GM19043 (cell line): Measurements from ENCODE around the gene PDE7B.

Experiments used
- ATAC-seq: cut with Tn5 transposase; IDR thresholded peaks from one replicate; pipeline ENCODE4 v1.9.1; 2021; ENCODE audit warnings: low read depth; ENCODE audit not compliant: unreplicated experiment

The PDE7B gene

DNA sequence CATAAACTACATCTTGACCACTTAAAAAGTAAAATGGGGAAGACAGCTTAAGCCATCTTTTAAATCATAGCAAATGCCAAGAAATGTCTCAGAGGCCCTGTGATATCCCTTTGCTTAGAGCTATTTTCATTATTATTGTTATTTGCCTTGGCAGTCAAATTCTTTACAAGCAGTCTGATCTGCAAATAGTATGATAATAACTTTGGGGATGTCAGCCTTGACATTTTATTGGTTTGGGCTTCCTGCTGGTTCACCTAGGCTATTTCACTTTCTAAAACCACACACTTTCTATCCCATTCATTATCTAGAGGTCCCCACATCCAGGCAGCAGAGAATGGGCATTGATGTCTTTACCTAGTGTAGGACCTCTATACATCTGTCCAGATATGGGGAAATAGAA, 125.1 kb downstream of the PDE7B start:
- no peak for ATAC-seq

DNA sequence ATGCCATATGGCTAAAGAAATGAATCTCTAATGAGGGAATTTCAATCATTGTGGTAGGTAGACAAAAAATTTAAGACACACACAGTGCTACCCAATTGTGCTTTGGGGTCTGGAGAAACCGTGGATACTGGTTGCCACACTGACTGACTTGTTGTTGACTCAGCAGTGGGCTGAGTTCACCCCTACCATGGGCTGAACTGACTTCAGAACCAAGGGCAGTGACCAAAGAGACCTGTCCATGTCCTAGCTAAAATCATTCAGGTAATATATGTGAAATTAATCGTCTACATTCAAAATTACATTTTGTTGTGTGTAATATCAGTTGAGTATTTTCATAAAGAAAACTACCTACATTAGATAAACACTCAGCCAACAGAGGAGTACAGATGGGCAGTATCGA, 131.6 kb downstream of the PDE7B start:
- no peak for ATAC-seq

DNA sequence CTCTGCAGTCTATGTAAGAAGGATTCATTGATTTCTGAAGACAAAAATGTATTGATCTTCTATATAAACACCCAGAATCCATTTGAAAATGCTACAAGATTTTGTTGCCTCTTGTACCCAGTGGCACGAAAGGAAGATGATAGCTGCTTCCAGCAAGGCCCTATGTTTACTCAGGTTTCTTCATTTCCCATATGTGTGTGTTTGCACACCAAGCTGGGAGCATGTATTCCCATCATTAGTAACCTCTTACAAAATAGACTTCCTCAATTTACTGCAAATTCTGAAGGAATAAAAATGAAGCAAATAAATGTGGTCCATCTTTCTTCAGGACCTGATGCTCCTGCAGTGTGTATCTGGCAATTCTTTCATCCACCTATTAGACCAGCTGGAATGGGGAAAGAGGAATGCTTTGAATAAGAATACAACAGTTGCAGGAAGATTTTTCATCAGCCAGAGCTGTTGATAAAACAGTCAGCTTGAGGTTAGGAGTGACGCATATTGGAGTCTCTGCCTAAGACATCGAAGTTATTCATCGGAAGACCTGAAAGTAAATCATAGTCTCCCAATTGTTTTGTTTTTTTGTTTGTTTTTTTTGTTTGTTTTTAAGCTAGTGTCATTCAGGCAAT, 132.3 kb downstream of the PDE7B start:
- ATAC-seq = no peak

DNA sequence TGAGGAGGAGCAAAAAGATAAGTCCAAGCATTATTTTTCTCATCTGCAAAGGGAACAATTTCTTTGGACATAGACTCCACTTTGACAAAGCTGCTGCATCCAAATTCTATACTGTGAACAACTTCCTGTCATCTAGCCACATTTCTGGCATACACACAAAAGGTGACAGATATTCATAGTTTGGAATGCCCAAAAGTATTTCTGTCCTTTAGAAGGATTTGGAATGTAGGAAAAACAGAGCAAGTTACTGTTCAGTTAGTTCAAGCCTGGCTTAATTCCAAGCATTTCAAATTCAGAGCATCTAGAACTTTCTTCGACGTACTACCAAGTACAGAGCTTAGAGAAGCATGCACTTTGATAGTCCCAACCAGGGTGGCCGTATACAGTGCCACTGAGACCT, 134.0 kb downstream of the PDE7B start:
- ATAC-seq = no peak

DNA sequence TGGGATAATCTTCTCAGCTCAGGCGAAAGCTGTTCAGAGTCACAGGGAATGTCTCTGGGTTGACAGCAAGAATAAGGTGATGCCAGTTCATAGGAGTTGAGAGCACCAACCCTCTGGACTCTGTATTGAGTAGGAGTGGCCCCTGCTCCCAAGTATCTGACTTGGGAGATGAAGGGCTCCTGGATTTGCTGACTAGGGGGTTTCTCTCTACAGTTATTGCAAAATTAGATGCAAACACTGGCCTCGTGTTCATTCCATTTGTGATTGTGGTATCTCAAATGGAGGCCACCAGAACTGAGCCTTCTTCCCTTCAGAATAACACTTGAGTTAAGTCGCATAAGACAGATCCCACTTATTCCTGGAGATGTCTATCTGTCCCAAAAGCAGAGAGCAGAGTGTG, 135.7 kb downstream of the PDE7B start:
- no peak for ATAC-seq

DNA sequence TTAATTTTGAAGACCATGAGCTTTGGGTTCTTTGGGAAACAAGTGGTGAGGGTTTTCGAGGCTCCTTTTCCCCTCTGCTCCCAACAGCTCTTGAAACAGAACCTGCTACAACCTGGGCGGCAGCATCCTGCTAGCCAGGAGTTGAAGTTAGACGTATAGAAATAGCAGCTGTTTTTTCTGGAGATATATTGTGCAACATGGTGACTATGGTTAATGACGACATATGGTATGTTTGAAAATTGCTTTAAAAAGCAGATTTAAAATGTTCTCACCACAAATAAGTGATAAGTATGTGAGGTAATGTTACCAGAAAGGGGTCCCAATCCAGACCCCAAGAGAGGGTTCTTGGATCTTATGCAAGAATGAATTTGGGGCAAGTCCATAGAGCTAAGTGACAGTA, 138.9 kb downstream of the PDE7B start:
- no peak for ATAC-seq

DNA sequence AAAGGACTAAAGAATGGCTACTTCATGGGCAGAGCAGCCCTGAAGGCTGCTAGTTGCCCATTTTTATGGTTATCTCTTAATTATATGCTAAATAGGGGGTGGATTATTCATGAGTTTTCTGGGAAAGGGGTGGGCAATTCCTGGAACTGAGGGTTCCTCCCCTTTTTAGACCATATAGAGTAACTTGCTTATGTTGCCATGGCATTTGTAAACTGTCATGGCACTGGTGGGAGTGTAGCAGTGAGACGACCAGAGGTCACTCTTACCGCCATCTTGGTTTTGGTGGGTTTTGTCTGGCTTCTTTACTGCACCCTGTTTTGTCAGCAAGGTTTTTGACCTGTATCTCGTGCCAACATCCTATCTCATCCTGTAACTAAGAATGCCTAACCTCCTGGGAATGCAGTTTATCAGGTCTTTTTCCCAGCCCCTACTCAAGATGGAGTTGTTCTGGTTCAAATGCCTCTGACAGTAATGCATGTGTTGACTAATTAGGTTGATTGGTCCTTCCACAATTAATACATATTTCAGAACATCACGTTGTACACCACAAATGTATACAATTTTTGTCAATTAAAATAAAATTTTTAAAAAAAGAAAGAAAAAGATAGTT, 139.5 kb downstream of the PDE7B start:
- no peak for ATAC-seq

DNA sequence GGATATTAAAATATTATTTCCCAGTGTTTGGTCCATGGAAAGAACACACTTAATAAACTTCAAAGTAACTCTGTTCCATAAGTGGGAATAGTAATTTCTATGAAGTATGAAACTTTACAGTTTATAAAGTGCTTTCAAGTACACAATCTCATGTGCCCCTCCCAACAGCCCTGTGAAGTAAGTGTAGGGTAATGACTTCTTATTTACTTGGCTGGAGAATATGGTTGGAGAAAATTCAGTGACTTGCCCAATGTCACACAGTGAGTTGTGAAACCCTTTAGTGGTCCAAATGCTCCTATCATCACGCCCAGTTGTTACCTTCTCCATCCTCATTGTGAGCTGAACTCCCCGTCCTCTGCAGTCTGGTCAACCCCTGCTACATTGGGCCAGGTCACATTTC, 141.2 kb downstream of the PDE7B start:
- ATAC-seq = no peak

DNA sequence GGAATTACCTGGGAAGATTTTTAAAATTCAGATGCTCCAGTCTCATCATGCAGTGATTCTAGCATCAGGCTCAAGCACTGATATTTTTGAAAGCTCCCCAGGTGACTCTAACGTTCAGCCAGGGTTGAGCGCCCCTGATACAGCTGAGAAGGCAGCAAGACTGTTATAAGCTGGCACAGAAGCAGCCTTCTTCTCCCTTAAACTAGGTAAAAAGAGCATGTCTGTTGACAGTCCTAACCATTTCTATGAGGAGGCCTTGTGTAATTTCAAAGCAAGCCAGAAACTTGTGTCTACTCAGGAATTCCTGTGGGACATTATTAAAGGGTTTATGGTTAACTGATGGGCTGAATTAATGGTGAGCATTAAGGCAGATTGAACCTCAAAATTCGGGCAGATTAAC, 141.9 kb downstream of the PDE7B start:
- ATAC-seq = no peak

DNA sequence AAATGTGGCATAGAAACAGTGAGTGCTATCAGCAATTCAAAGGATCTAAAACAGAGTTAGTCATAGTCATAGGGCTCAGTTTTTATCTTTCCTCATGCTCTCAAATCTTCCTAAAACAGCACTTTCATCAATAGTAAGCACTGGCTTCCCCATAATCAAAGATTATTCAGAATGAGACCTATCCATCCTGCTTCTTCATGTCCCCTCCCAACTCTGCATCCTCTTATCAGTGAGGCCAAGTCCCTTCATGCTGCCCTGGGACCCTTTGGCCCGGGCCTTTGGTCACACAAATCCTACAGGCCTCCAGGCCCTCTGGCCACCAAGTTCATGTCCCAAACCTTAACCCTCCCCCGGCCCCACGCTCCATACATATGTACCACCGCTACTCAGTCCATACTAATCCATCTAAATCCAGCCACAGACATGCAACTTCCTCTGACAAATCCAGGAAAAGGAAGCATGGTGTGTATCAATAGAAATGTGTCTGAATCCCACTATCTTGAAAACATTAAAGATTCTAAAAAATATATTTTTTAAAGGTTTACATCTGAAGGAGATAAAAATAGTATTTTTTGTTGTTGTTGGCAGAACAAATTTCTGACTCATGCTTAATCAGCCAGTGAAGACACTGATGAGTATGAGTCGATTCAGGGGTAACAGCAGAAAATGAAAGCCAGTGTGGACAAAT, 143.5 kb downstream of the PDE7B start:
- no peak for ATAC-seq

DNA sequence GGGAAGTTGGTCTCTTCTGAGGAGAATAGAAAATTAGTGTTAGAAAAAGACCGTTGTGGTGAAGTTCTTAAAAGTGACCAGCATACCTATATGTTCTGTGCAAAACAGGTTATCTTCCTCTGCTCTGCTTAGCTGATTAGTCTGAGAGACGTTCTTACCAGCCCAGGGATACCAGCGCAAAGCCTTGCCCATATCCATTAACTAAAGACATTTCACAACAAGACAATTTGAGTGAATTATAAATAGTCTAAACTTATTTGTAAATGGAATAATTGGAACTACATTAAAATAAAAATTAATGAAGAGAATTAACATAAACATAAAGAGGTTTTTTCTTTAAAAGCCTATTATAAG, 144.0 kb downstream of the PDE7B start:
- no peak for ATAC-seq

DNA sequence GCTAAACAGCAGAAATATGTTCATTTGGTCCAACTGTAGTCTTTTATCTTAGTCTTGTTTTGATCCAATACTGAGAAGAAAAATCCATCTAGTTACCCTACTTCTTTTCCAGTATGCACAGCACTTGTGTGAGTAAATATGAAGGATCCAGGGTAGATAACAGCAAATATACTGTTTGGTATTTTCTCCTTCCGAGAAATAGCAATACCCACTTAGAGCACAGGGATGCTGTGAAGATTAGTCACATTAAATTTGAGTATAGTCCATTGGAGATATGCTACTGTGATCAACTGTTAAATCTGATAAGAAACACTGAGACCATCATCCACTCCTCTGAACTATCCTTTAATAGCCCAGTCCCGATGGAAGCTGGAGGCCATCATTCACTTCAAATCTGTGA, 145.2 kb downstream of the PDE7B start:
- no peak for ATAC-seq

DNA sequence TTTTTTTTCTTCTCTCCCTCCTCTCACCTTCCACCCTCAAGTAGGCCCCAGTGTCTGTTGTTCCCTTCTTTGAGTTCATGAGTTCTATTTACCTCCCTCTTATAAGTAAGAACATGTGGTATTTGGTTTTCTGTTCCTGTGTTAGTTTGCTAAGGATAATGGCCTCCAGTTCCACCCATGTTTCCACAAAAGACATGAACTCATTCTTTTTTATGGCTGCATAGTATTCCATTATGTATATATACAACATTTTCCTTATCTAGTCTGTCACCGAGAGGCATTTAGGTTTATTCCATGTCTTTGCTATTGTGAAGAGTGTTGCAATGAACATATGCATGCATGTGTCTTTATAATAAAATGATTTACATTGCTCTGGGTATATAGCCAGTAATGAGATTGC, 147.9 kb downstream of the PDE7B start:
- no peak for ATAC-seq

DNA sequence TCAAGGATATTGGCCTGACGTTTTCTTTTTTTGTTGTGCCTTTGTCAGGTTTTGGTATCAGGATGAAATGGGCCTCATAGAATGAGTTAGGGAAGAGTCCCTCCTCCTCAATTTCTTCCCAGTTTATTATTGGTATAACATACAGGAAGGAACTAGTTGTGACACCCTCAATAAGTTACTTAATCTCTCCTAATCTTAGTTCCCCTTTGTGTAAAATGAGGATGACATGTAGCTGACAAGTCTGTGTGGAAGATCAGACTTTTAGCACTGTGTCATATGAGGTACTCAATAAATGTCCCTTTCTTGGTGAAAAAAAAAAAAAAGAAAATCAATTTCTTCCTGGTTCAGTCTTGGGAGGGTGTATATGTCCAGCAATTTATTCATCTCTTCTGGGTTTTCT, 155.8 kb downstream of the PDE7B start:
- no peak for ATAC-seq

DNA sequence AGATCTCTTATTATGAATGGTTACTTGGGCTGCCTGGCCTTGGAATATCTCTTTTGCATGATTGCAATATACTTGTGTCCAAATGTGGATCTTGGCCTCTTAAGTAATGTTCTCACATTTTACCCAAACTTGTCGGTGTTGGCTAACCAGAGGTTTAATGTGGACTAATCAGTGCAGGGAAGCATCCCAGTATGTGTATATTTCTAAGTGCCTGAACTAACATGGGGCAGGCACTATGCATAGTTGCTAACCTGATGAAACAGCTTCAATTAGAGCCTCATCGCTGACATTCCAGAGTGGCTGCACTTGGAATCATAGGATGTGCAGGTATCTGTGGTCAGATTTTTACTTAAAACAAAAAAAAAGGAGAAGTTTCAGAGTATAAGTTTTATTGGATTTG, 160.0 kb downstream of the PDE7B start:
- ATAC-seq = no peak

DNA sequence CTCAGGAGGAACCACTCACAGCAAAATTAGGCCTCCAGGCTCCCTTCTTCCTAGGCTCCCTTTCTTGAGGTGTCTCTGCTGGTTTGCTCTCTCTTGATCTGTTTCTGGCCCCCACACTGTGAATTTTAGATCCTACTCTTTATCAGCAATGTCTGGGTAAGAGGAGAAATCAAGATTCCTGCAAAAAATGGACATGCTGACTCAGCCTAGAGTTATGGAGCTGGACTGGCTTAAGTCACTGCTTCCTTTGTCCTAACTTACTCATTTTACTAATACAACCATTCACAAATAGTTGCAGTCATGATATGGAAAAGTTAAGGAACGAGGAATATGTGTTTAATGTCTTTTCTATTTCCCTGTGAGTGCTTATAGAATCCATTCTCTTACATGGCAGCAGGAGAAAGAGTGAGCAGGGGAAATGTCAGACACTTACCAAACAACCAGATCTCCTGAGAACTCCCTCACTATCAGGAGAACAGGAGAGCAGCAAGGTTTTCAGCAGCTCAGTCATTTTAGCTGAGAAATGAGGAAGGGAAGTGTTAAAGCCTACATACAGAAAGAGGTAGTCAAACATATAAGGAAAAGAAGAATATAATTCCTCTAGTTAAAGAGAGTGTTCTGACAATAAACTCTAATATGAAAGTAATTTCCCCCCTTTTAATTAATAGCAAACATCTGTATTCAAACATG, 160.8 kb downstream of the PDE7B start:
- ATAC-seq = no peak

DNA sequence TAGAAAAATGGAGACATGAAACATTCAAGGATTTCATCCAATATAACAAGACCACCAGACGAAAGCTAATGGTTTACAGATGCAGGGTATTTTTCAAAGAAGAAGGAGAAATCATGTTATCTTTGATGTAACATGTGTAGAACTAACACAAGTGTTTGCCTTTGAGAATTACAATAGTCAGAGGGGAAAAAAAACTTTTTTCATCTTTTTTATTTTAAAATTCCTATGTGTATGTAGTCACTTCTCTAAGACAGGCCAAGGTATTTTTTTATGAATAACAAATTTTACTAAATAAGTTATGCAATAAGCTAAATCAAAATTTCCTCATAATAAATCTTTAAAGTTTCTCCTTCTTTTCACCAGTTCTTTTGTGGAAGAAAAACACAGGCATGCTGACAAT, 161.4 kb downstream of the PDE7B start:
- no peak for ATAC-seq

DNA sequence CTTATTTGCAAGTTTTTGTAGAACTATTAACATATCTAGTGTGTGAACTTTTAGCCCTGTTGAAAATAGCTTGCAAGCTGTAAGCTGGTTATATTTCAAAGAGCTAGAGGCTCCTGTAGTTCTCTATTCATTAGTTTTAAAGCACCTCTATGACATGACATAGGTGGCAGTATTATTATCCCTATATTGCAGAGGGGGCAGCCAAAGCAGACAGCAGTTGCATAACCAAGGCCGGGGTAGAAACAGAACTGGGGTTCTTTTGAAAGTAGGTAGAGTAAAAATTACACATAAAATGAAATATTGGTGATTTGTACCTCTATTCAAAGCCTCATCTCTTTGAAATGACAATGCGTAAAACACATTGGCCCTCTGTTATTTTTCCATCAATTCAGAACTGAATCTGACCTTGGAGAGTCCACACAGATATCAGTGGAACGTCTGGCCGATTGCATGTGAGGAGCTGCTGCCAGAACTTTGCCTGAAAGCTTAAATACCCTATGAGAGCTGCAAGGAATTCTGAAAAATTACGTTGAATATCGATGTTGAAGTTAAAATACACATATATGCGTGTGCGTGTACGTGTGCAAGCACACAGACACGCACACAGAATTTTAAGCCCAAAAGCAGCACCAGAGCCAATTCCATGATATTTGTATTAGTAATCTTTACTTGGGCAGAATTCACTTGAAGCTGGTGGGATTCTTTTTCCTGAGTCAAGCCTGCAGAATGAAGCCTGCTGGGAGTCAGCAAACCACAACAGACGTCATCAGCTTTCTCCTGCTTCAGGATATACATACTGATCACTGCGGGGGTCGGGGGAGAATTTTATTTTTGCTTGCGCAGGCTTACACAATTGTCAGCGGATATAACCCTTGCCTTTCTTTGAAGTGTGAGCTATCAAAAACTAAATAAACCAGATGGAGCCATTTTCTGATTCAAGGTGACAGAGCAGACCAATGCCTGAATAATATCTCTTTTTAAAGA, 163.2 kb downstream of the PDE7B start:
- no peak for ATAC-seq

DNA sequence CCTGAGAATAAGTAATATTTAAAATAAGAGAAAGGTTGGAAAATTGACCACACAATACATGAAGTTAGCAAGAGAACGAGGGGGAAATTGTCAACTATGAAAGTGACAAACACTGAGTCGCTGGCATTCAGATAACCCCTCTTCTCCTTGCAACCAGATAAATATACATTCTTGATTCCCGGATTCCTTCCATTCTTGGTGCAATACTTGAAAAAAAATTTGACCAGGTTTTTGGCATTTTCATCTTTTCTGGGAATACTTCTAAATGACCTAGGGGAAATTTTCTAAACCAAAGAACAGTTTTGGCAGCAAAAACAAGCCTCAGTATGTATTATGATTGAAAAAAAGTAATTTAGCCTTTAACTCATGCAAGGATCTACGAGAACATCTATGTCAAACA, 164.0 kb downstream of the PDE7B start:
- ATAC-seq = no peak
